Measurements from ENCODE around the gene FASTKD3. TPM values are rescaled to one million over a fixed set of nuclear protein-coding genes. Genes with fewer than 3 reads are reported as not detected.

Gene FASTKD3
- total and polyA plus RNA-seq, 2 donors (not counting 3 experiments of a cell fraction or from before 2014, with no cell fraction given) = 5.5 to 9.6 TPM

- no TSS peak for BruUV-seq (replicated peaks)
- intact Hi-C loops (cut with micrococcal nuclease) (loop anchor here (5.0 to 10.0 kb wide), 2 partner anchors 100 to 1093 kb away; no protein-coding TSS in a partner anchor), dilution Hi-C loops (cut with MboI; ENCODE audit: extremely low pct_ligation_motif_present, low sequenced_read_pairs) (no loop called here)
- no peak overlapping the region for H3K4me3 ChIP-seq (replicated peaks in 1 of 3; ENCODE audit: insufficient read depth in 1 of 3, low read depth in 1 of 3, low read length in 3 of 3)
- H3K4me2 ChIP-seq (ENCODE audit: insufficient read depth, low read length) = no peak overlapping the region
- H3K27ac ChIP-seq (ENCODE audit: insufficient read depth, low read depth, low read length) = no peak overlapping the region
- H3K4me1 ChIP-seq (ENCODE audit: control insufficient read depth, extremely low read depth, insufficient read depth, low read length) = no peaks in the 10 kb centered on the region
- H4K20me1 ChIP-seq (replicated peaks; ENCODE audit: control insufficient read depth, extremely low read depth, insufficient read depth, low read length) = no peaks in the 10 kb centered on the region
- H3K9ac ChIP-seq (replicated peaks; ENCODE audit: extremely low read depth, insufficient read depth, low read length) = no peak overlapping the region
- peaks cover 4 to 8% of the 10 kb centered on the region in 2 experiments for H3K36me3 ChIP-seq (ENCODE audit: control insufficient read depth in 2 of 2, extremely low read depth in 1 of 2, insufficient read depth in 2 of 2, low read length in 2 of 2)
- FAIRE-seq (no peak), DNase-seq (ENCODE audit: low read depth, low spot score) (no peak)
- CTCF ChIA-PET = interaction anchor here (0.6 to 1.7 kb wide), 4 partner anchors 11 to 1091 kb away, joined by 3 to 8 read pairs (median 5); partner anchors contain the start of genes FASTKD3 and MTRR
- no peak overlapping the region for H2AFZ ChIP-seq (ENCODE audit: low read depth, low read length)
- POLR2A ChIA-PET = no interaction called here
- TF ChIP-seq JUN (IDR thresholded peaks at IDR 0.05; ENCODE audit: borderline replicate concordance, insufficient read depth, insufficient read length, low read depth) = no peak
- no peak for TF ChIP-seq MYC (IDR thresholded peaks at IDR 0.05; ENCODE audit: low read depth, low read length)
- no peak for TF ChIP-seq GATA2 (IDR thresholded peaks at IDR 0.05; ENCODE audit: insufficient read depth, insufficient read length, low read depth, low read length)
- TF ChIP-seq FOS (IDR thresholded peaks at IDR 0.05; ENCODE audit: borderline replicate concordance, insufficient read depth, low read length) = no peak
- no peak for TF ChIP-seq MAX (IDR thresholded peaks at IDR 0.05; ENCODE audit: insufficient read depth, insufficient read length)
- TF ChIP-seq EZH2 (IDR thresholded peaks at IDR 0.05; ENCODE audit: borderline replicate concordance, low read depth, low read length, severe bottlenecking) = no peak
- TF ChIP-seq CTCF (IDR thresholded peaks at IDR 0.05; ENCODE audit: extremely low read depth in 1 of 2, insufficient read depth in 1 of 2, low read depth in 1 of 2, low read length in 2 of 2) = no peak
- TF ChIP-seq POLR2A (IDR thresholded peaks at IDR 0.05; ENCODE audit: low read depth, low read length) = no peak
- TF ChIP-seq POLR2AphosphoS5 (IDR thresholded peaks at IDR 0.05; ENCODE audit: insufficient read depth, low read depth, low read length) = no peak
- no peaks in the 10 kb centered on the region for H3K79me2 ChIP-seq (ENCODE audit: control insufficient read depth, insufficient read depth, low read length)
- H3K9me3 ChIP-seq (replicated peaks; ENCODE audit: control insufficient read depth, insufficient read depth, low read length) = no peaks in the 10 kb centered on the region
- no peaks in the 10 kb centered on the region for H3K27me3 ChIP-seq (ENCODE audit: control insufficient read depth in 2 of 2, insufficient read depth in 2 of 2, low read length in 2 of 2)
- H3K9me1 ChIP-seq (replicated peaks; ENCODE audit: control insufficient read depth, extremely low read depth, insufficient read depth, low read length) = no peaks in the 10 kb centered on the region
These were observed 11.5 kb downstream of the FASTKD3 start for GRCh38 chr5:7857361-7857760.
